ENCODE results near the gene MGRN1.

MGRN1 gene

GRCh38 chr16:4654964-4655590, 30.5 kb downstream of the MGRN1 start:
- DNase-seq = no peak

- no peak for DNase-seq
Observed at GRCh38 chr16:4655801-4656200, 31.2 kb downstream of the MGRN1 start.

GRCh38 chr16:4656221-4656620, 31.6 kb downstream of the MGRN1 start:
- DNase-seq = no peak

GRCh38 chr16:4656695-4657686, 32.4 kb downstream of the MGRN1 start:
- DNase-seq = no peak

- no peak for DNase-seq
Observed at GRCh38 chr16:4659363-4660353, 35.0 kb downstream of the MGRN1 start.

- peak; percentile 72 for DNase-seq
Observed at GRCh38 chr16:4660454-4661007, 35.9 kb downstream of the MGRN1 start.

- DNase-seq = peak; percentile 88
Observed at GRCh38 chr16:4661661-4662060, 37.0 kb downstream of the MGRN1 start.

- no peak for DNase-seq
Observed at GRCh38 chr16:4663465-4663776, 38.8 kb downstream of the MGRN1 start.

- DNase-seq = no peak
Observed at GRCh38 chr16:4663777-4664465, 39.3 kb downstream of the MGRN1 start.

- peak; percentile 79 for DNase-seq
Observed at GRCh38 chr16:4664538-4665418, 40.2 kb downstream of the MGRN1 start.

- no peak for DNase-seq
Observed at GRCh38 chr16:4666537-4667202, 42.0 kb downstream of the MGRN1 start.

GRCh38 chr16:4667203-4667963, 42.8 kb downstream of the MGRN1 start:
- no peak for DNase-seq

- DNase-seq = no peak
Observed at GRCh38 chr16:4668313-4668960, 43.8 kb downstream of the MGRN1 start.

- no peak for DNase-seq
Observed at GRCh38 chr16:4673387-4674046, 48.9 kb downstream of the MGRN1 start.

- DNase-seq = no peak
Observed at GRCh38 chr16:4674926-4675530, 50.4 kb downstream of the MGRN1 start.

GRCh38 chr16:4675864-4676786, 51.5 kb downstream of the MGRN1 start:
- DNase-seq = no peak

GRCh38 chr16:4676831-4677230, 52.2 kb downstream of the MGRN1 start:
- DNase-seq = no peak

All from DMS153 (cell line).